MCF 10A (cell line): ENCODE measurements around the gene SPTAN1. TPM values are rescaled to one million over a fixed set of nuclear protein-coding genes. Genes with fewer than 3 reads are reported as not detected.
A peak's percentile ranks its signal among the peaks of the same experiment; 100 is the strongest.

Source experiments
- BruUV-seq: library from RNA; stranded (reverse); fragments of 400-500 nt; replicated peaks from 2 replicates; lab custom pipeline; 2021; lab: Mats Ljungman, UMichigan
- CTCF ChIA-PET: fragments of 300-600 bp; sonication (Branson Sonifier 250); formaldehyde crosslinking; extraction: SDS; loops from one replicate; lab custom pipeline; 2021; ENCODE audit warnings: antibody characterized with exemption, inconsistent platforms; lab: Yijun Ruan, JAX
- POLR2A ChIA-PET: fragments of 300-600, 350-650 bp; sonication (Branson Sonifier 250); formaldehyde crosslinking; extraction: SDS; loops from one replicate; lab custom pipeline; 2020; ENCODE audit warnings: antibody characterized with exemption, inconsistent platforms; lab: Yijun Ruan, JAX
- DNase-seq: peaks from one replicate; pipeline ENCODE4 v3.0.0-alpha.2; 2018; ENCODE audit not compliant: unreplicated experiment
- H3K27ac Mint-ChIP-seq: one replicate; pipeline ENCODE4 v1.8.0; 2022; ENCODE audit warnings: mild to moderate bottlenecking, low read depth, mixed read lengths; ENCODE audit not compliant: unreplicated experiment
- H3K27me3 Mint-ChIP-seq: one replicate; pipeline ENCODE4 v1.8.0; 2022; ENCODE audit warnings: mixed read lengths; ENCODE audit not compliant: insufficient read depth, unreplicated experiment
- H3K36me3 Mint-ChIP-seq: one replicate; pipeline ENCODE4 v1.8.0; 2022; ENCODE audit warnings: mild to moderate bottlenecking, moderate library complexity, mixed read lengths; ENCODE audit not compliant: insufficient read depth, unreplicated experiment
- H3K4me1 Mint-ChIP-seq: one replicate; pipeline ENCODE4 v1.8.0; 2022; ENCODE audit warnings: mixed read lengths; ENCODE audit not compliant: insufficient read depth, unreplicated experiment
- H3K4me3 Mint-ChIP-seq: one replicate; pipeline ENCODE4 v1.8.0; 2022; ENCODE audit warnings: mild to moderate bottlenecking, moderate library complexity, mixed read lengths; ENCODE audit not compliant: unreplicated experiment
- H3K9me3 Mint-ChIP-seq: one replicate; pipeline ENCODE4 v1.8.0; 2022; ENCODE audit warnings: mixed read lengths; ENCODE audit not compliant: unreplicated experiment
- intact Hi-C: fragments of 100-400 bp; cut with micrococcal nuclease; formaldehyde crosslinking; loops from 2 replicates; pipeline ENCODE4 v1.14.1; 2022
- total RNA-seq: library from RNA; stranded (reverse); gene quantifications from 2 replicates; pipeline ENCODE4 v1.2.3, GENCODE V29; 2022
- TF ChIP-seq, protein P1 (sequence below): fragments of 200-600 bp; IDR thresholded peaks from one replicate; pipeline ENCODE4 v1.8.0; 2022; ENCODE audit warnings: antibody characterized with exemption, mild to moderate bottlenecking; ENCODE audit not compliant: unreplicated experiment

The SPTAN1 gene
- total RNA-seq, 1 experiment from 2014 or later: 254 TPM

DNA sequence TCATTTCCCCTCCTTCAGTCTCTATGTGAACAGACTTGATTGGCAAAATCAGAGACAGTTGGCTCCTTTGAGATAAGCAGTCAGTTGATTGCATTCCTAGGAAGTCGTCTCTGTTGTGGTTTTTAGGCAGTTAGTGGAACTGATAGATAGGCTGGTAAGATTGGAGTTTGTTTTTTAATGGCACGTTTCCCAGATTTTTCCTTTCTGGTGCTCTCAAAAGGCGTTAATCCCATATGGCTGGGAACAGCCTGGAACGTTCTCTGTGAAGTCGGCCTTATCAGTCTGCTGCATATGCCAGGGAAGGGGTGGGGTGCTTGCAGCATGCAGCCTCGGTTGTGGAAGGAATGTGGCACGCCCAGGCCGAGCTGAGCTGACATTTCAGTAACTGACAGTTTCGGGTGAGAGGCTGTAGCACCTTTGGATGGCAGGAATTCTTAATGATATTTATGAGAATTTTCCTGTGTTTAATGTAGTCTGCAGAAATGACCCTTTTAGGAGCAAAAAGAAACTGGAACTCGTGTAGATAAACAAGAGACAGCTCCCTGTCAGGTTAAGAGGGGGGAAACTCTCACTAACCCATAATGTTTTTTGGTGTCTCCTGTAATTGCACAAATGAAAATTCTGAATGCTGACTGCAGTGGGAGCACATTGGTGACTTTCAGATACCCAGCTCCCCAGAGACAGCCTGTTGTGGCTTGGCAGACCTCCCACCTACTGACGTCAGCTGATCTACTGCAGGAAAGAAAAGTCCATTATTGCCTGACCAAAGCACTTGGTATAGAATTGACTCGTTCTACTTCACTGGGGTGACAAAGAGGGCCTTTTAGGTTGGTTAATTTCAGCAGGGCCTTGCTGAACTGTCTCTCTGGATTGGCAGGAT is 6.3 kb downstream of the SPTAN1 start:
- Mint-ChIP-seq H3K9me3 (no peaks in the 10 kb centered on the region), H3K27me3 (no peaks in the 10 kb centered on the region), H3K27ac (peak overlapping the region; percentile 82), H3K4me1 (peaks cover 28% of the 10 kb centered on the region), H3K36me3 (peaks cover 56% of the 10 kb centered on the region), H3K4me3 (peak overlapping the region; percentile 56)
- intact Hi-C loops: loop anchor here (5.0 to 10.0 kb wide), 2 partner anchors 49 to 1066 kb away; partner anchors contain the start of genes C9orf50 and NTMT1
- POLR2A ChIA-PET: interaction anchor here (0.6 to 4.8 kb wide), 9 partner anchors 8 to 144 kb away, joined by 3 to 26 read pairs (median 3); partner anchors contain the start of gene PKN3
- DNase-seq: peak; percentile 77
- no TSS peak for BruUV-seq
- CTCF ChIA-PET: interaction anchor here (1.5 kb wide), 1 partner anchor 49 kb away, joined by 3 read pairs; no protein-coding TSS in a partner anchor
- TF ChIP-seq, protein P1, sequence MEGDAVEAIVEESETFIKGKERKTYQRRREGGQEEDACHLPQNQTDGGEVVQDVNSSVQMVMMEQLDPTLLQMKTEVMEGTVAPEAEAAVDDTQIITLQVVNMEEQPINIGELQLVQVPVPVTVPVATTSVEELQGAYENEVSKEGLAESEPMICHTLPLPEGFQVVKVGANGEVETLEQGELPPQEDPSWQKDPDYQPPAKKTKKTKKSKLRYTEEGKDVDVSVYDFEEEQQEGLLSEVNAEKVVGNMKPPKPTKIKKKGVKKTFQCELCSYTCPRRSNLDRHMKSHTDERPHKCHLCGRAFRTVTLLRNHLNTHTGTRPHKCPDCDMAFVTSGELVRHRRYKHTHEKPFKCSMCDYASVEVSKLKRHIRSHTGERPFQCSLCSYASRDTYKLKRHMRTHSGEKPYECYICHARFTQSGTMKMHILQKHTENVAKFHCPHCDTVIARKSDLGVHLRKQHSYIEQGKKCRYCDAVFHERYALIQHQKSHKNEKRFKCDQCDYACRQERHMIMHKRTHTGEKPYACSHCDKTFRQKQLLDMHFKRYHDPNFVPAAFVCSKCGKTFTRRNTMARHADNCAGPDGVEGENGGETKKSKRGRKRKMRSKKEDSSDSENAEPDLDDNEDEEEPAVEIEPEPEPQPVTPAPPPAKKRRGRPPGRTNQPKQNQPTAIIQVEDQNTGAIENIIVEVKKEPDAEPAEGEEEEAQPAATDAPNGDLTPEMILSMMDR: no peak

DNA sequence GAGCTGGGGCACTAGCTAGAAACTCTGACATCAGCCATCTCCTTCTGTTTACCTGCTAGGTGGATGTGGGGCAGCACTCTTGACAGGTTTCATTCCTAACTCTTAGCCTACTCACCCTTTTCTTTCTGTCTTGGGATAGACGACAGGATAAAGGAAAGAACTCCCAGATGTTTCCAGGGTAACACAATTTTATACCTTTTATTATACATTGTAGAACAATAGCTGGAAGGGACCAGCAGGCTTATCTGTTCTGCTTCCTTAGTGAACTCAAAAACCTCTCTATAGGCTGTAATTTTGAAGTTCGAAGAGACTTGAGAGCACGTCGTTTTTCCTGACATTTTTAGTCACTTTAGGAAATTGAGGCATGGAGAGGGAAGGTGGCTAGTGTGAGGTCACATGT is 13.2 kb downstream of the SPTAN1 start:
- Mint-ChIP-seq H3K36me3 (peaks cover 91% of the 10 kb centered on the region), H3K27me3 (no peaks in the 10 kb centered on the region), H3K27ac (no peak overlapping the region), H3K9me3 (no peaks in the 10 kb centered on the region), H3K4me3 (no peak overlapping the region), H3K4me1 (peaks cover 8% of the 10 kb centered on the region)
- CTCF ChIA-PET: interaction anchor here (0.9 kb wide), 1 partner anchor 71 kb away, joined by 3 read pairs; no protein-coding TSS in a partner anchor
- TF ChIP-seq, protein P1: no peak
- intact Hi-C loops: no loop called here
- POLR2A ChIA-PET: interaction anchor here (0.6 to 2.4 kb wide), 2 partner anchors 12 to 14 kb away, joined by 3 to 9 read pairs; no protein-coding TSS in a partner anchor
- DNase-seq: no peak
- BruUV-seq: no TSS peak

DNA sequence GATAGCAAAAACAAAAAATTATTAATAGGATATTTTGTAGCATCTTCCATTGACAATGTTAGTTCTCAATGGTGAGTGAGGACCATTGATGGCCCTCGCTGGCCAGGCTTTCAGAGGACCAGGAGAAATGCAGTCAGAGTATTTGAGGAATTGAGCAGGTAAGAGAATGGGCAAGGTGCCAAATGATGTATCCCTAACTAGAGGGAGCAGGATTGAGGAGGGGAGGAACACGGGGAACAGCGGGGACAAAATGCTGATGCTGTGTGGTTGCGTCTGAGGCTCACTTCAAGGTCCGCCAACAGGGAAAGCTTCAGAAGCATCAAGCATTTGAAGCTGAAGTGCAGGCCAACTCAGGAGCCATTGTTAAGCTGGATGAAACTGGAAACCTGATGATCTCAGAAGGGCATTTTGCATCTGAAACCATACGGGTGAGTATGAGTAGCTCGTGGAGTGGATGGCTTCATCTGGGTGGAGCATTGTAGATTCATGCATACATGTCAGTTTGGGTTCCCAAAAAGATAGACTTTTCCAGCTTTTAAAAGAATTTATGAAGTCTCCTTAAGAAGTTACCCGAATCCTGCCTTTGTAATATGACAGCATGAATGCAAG is 16.2 kb downstream of the SPTAN1 start:
- TF ChIP-seq, protein P1: no peak
- intact Hi-C loops: no loop called here
- no peaks in the 10 kb centered on the region for H3K27me3 Mint-ChIP-seq
- peaks cover 94% of the 10 kb centered on the region for H3K36me3 Mint-ChIP-seq
- CTCF ChIA-PET: interaction anchor here (1.3 kb wide), 1 partner anchor 15 kb away, joined by 3 read pairs; no protein-coding TSS in a partner anchor
- BruUV-seq: no TSS peak
- POLR2A ChIA-PET: interaction anchor here (0.8 to 4.8 kb wide), 4 partner anchors 11 to 480 kb away, joined by 3 to 26 read pairs (median 8); no protein-coding TSS in a partner anchor
- H3K4me1 Mint-ChIP-seq: peaks cover 6% of the 10 kb centered on the region
- no peak overlapping the region for H3K4me3 Mint-ChIP-seq
- DNase-seq: no peak
- H3K27ac Mint-ChIP-seq: peak overlapping the region; percentile 54
- no peaks in the 10 kb centered on the region for H3K9me3 Mint-ChIP-seq

DNA sequence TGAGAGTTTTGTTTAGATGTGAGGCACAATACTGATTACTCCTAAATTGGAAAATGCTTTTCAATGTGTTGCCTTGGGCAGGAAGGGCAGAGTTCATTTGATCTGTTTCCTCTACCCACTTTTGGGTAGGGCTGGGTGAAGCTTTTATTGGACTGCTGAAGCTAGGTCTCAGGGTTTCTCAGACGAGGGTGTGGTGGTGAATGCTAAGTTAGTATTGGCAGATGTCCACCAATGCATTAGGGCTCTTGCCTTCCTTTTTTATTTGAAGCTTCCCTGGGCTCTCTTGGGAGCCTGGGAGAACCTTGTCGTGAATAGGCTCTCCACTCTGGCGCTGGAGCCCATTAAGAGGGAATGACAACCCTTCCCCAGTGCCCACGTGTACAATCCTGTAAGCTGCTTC is 23.1 kb downstream of the SPTAN1 start:
- TF ChIP-seq, protein P1: no peak
- Mint-ChIP-seq H3K36me3 (peaks cover 94% of the 10 kb centered on the region), H3K9me3 (no peaks in the 10 kb centered on the region), H3K4me3 (no peak overlapping the region), H3K27me3 (no peaks in the 10 kb centered on the region), H3K27ac (peak overlapping the region; percentile 53), H3K4me1 (peaks cover 20% of the 10 kb centered on the region)
- POLR2A ChIA-PET: interaction anchor here (1.2 to 1.4 kb wide), 3 partner anchors 20 to 213 kb away, joined by 3 to 6 read pairs (median 4); partner anchors contain the start of gene SPTAN1
- BruUV-seq: no TSS peak
- DNase-seq: no peak
- CTCF ChIA-PET: interaction anchor here (0.6 to 1.3 kb wide), 3 partner anchors 12 to 76 kb away, joined by 3 read pairs; no protein-coding TSS in a partner anchor
- intact Hi-C loops: no loop called here
